Heart right ventricle (tissue), 16 donors: ENCODE results near the gene LRRN1. TPM values are rescaled to one million over a fixed set of nuclear protein-coding genes. Genes with fewer than 3 reads are reported as not detected.

Experiments used
- ATAC-seq, 8 donors: fragments of 200-7000 bp; cut with Tn5 transposase; one replicate each; pipeline ENCODE4 v1.9.1; 2020; ENCODE audit warnings: mild to moderate bottlenecking in 8 of 8, moderate library complexity in 8 of 8, moderate number of reproducible peaks in 1 of 8
- DNase-seq, 2 donors: peaks; one replicate each; pipeline ENCODE4 v3.0.0-alpha.2; 2020
- H3K27ac ChIP-seq, 10 donors: fragments of 200-600 bp; sonication (generic) in 2 of 10; one replicate each; pipeline versions ENCODE4 v1.5.0 to v1.8.0; 2020 to 2022; ENCODE audit warnings: mild to moderate bottlenecking in 3 of 10
- H3K27me3 ChIP-seq, 7 donors: fragments of 200-600 bp; one replicate each; pipeline ENCODE4 v1.8.0; 2021 to 2022; ENCODE audit warnings: mild to moderate bottlenecking in 2 of 7
- H3K36me3 ChIP-seq, 9 donors: fragments of 200-600 bp; sonication (generic) in 1 of 9; one replicate each; pipeline versions ENCODE4 v1.5.0 to v1.8.0; 2020 to 2022; ENCODE audit warnings: mild to moderate bottlenecking in 2 of 9
- H3K4me1 ChIP-seq, 9 donors: fragments of 200-600 bp; sonication (generic) in 1 of 9; one replicate each; pipeline versions ENCODE4 v1.5.0 to v1.8.0; 2020 to 2022; ENCODE audit warnings: mild to moderate bottlenecking in 4 of 9
- H3K4me3 ChIP-seq, 10 donors: fragments of 200-600 bp; sonication (generic) in 2 of 10; one replicate each; pipeline versions ENCODE4 v1.5.0 to v1.8.0; 2020 to 2022; ENCODE audit warnings: mild to moderate bottlenecking in 7 of 10, moderate library complexity in 2 of 10
- H3K9me3 ChIP-seq, 11 donors: fragments of 200-600 bp in 10 of 11; sonication (generic) in 2 of 11; one replicate each; pipeline versions ENCODE4 v1.5.0 to v1.8.0; 2013 to 2022; ENCODE audit warnings: mild to moderate bottlenecking in 2 of 11, control low read depth in 1 of 11, moderate library complexity in 1 of 11
- CTCF ChIP-seq, 9 donors: fragments of 200-600 bp; sonication (generic) in 2 of 9; IDR thresholded peaks; one replicate each; pipeline versions ENCODE4 v1.5.0 to v1.8.0; 2021 to 2022; ENCODE audit warnings: antibody characterized with exemption in 9 of 9, mild to moderate bottlenecking in 5 of 9, moderate library complexity in 1 of 9
- WGBS, 2 donors: extraction: QIAGEN DNeasy Blood & Tissue Kit; methylation state at CpG; one replicate each; pipeline ENCODE4 v1.1.7; 2013; ENCODE audit warnings: inconsistent platforms in 1 of 2; 5-methylcytosine and 5-hydroxymethylcytosine counted together
- intact Hi-C, 10 donors: fragments of 100-400 bp; cut with DNase I; formaldehyde crosslinking; loops; one replicate each; pipeline versions ENCODE4 v1.11.1 to v1.14.2; 2022
- polyA plus RNA-seq, 2 donors: library from polyadenylated mRNA; stranded (reverse); fragments of 200-250 nt; gene quantifications; one replicate each; pipeline ENCODE4 v1.2.3, GENCODE V29; 2013
- total RNA-seq, 10 donors: library from RNA; stranded (reverse); fragmentation: NEBNext Ultra II Directional in 3 of 10; extraction: Animal tissue kit (Norgen Biotek cat#: 25700) in 3 of 10; gene quantifications; one replicate each; pipeline versions ENCODE4 v1.2.1 to v1.2.4, GENCODE V29; 2021 to 2023
- donor health status: Arrhythmogenic right ventricular cardiomyopathy.
- donor health status: ischemic (EF 13 %, LVEDD 7.1; RV severe dilation, severe dysfunction).
- donor health status: healthy with polysubstance abuse.
- donor health status: DM: no; HTN: yes; CAD: no.
- donor health status: DM: no; HTN: no; CAD: no.
- donor health status: ischemic (EF 25% LVEDD 6.9; RV normal size, moderate dysfunction).
- donor health status: ischemic (EF 25% LVEDD 5.7; RV mildly dilated, moderate dysfunction).
- donor health status: healthy.
- donor health status: DM: yes; HTN: yes; CAD: no.
- donor health status: Ischemic cardiomyopathy.
- donor health status: ischemic (EF 35%, LVEDD 5.7; RV mildly dilated, moderate dysfunction).
- donor health status: nonischemic (EF 11% LVEDD 7.7; RV severe dilation, severe dysfunction).
- donor health status: DM: yes; HTN: yes; CAD: no.
- donor health status: PGD.
- donor health status: ischemic (EF 29% LVEDD 5.4; RV normal size, mild dysfunction).
- donor health status: nonischemic (EF 23%, LVEDD 6.1; RV moderate dilation, normal function).

The LRRN1 gene
- total and polyA plus RNA-seq, 12 donors, result 0.07 to 0.26 (median 0.11) TPM; not detected in 5

DNA sequence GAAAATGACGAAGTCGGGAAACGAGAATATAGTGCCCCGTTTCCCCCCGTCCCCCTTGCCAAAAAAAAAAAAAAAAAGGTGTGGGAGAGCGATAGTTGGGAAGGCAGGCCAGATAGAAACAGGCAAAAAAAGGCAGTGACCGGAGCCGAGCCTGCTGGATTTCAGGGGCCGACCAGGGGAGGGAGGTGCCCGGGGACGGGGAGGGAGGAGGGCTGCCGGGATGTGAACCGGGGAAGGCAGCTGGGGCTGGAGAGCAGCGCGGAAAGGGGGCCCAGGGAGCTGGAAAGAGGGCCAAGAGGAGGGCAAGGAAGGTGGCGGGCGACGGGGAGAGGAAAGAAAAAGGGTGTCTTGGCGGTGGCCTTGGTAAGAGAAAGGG, 837 bp downstream of the LRRN1 start:
- H3K9me3 ChIP-seq, result no peaks in the 10 kb centered on the region
- peaks cover 0 to 77% (median 56%) of the 10 kb centered on the region in 7 donors for H3K27me3 ChIP-seq
- peak in 6 of 8 donors; percentile 31 to 72 (median 44) for ATAC-seq
- intact Hi-C loops, result no loop called here
- H3K4me3 ChIP-seq, result peak overlapping the region; percentile 12 to 66 (median 53)
- no peak for DNase-seq
- TF ChIP-seq CTCF (IDR thresholded peaks at IDR 0.05), result no peak
- 0 to 2% methylated on average over 17 to 19 of the region's 19 CpGs for WGBS, 2 donors
- H3K36me3 ChIP-seq, result no peaks in the 10 kb centered on the region
- no peak overlapping the region for H3K27ac ChIP-seq
- peaks cover 0 to 33% (median 17%) of the 10 kb centered on the region in 9 donors for H3K4me1 ChIP-seq

GRCh38 chr3:3800685-3801493, 1.7 kb downstream of the LRRN1 start:
- H3K36me3 ChIP-seq, result no peaks in the 10 kb centered on the region
- ATAC-seq, result peak in 7 of 8 donors; percentile 23 to 69 (median 57)
- no peaks in the 10 kb centered on the region for H3K9me3 ChIP-seq
- WGBS, 2 donors, result 2 to 3% methylated on average over 50 to 53 of the region's 53 CpGs
- peaks cover 0 to 83% (median 64%) of the 10 kb centered on the region in 7 donors for H3K27me3 ChIP-seq
- no peak for TF ChIP-seq CTCF (IDR thresholded peaks at IDR 0.05)
- peaks cover 0 to 33% (median 17%) of the 10 kb centered on the region in 9 donors for H3K4me1 ChIP-seq
- H3K27ac ChIP-seq, result no peak overlapping the region
- peak overlapping the region in 9 of 10 donors; percentile 43 to 66 (median 54) for H3K4me3 ChIP-seq
- intact Hi-C loops, result no loop called here
- peak in 1 of 2 donors; percentile 16 for DNase-seq

GRCh38 chr3:3801494-3801841, 2.2 kb downstream of the LRRN1 start:
- WGBS, 2 donors, result 50 to 64% methylated on average over 4 of the region's 4 CpGs
- Histone ChIP-seq H3K4me3 (peak overlapping the region in 1 of 10 donors; percentile 66), H3K4me1 (peaks cover 0 to 33% (median 17%) of the 10 kb centered on the region in 9 donors), H3K27me3 (peaks cover 0 to 88% (median 70%) of the 10 kb centered on the region in 7 donors), H3K36me3 (no peaks in the 10 kb centered on the region), H3K9me3 (no peaks in the 10 kb centered on the region), H3K27ac (no peak overlapping the region)
- ATAC-seq, result no peak
- no peak for DNase-seq
- TF ChIP-seq CTCF (IDR thresholded peaks at IDR 0.05), result no peak
- intact Hi-C loops, result no loop called here

GRCh38 chr3:3802046-3802445, 2.8 kb downstream of the LRRN1 start:
- intact Hi-C loops, result no loop called here
- Histone ChIP-seq H3K4me3 (no peak overlapping the region), H3K36me3 (no peaks in the 10 kb centered on the region), H3K27me3 (peaks cover 0 to 94% (median 70%) of the 10 kb centered on the region in 7 donors), H3K9me3 (no peaks in the 10 kb centered on the region), H3K27ac (no peak overlapping the region), H3K4me1 (peaks cover 0 to 33% (median 17%) of the 10 kb centered on the region in 9 donors)
- TF ChIP-seq CTCF (IDR thresholded peaks at IDR 0.05), result no peak
- DNase-seq (no peak), ATAC-seq (no peak)
- WGBS, 2 donors, result 57 to 72% methylated on average over 13 of the region's 13 CpGs
